ENCODE results near the gene CDC42BPB.

DNA sequence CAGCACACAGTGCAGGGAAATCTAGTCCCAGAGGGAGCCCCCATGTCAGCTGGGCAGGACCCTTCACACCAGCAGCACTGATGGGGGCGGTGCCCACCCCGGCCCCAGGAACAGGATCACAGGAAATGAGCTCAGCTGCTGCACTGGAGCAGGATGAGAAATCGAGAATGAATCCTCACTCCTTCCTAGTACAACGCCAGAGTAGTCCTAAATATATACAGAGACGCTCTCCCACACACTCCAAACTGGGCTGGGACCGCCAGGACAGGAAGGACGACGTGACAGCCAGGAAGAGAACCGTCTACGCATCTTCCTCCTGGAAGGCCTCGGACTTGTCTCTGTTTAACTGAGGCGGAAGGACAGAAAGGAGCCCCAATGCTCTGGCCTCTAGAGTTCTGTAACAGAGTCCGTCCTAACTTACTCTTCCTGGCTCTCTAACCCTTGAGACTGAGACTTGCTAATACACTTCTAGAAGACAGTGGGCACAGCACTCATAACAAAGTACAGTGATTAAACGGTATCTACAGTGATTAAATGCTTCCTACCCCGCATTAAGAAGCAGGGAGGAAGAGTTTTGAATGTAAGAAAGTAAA, 33.4 kb downstream of the CDC42BPB start:
- TF ChIP-seq, protein P1, sequence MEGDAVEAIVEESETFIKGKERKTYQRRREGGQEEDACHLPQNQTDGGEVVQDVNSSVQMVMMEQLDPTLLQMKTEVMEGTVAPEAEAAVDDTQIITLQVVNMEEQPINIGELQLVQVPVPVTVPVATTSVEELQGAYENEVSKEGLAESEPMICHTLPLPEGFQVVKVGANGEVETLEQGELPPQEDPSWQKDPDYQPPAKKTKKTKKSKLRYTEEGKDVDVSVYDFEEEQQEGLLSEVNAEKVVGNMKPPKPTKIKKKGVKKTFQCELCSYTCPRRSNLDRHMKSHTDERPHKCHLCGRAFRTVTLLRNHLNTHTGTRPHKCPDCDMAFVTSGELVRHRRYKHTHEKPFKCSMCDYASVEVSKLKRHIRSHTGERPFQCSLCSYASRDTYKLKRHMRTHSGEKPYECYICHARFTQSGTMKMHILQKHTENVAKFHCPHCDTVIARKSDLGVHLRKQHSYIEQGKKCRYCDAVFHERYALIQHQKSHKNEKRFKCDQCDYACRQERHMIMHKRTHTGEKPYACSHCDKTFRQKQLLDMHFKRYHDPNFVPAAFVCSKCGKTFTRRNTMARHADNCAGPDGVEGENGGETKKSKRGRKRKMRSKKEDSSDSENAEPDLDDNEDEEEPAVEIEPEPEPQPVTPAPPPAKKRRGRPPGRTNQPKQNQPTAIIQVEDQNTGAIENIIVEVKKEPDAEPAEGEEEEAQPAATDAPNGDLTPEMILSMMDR (IDR thresholded peaks at IDR 0.05; ENCODE audit: insufficient read depth, low read depth, low read length): no peak
- no peak for TF ChIP-seq EZH2 (IDR thresholded peaks at IDR 0.05; ENCODE audit: insufficient read depth, low read length)
